GM23338 (cell line): ENCODE data around the gene UBE2V1.

Experiments
- CREB1 ChIP-seq: fragments of 250-450 bp; sonication (Bioruptor Pico); IDR thresholded peaks from 2 replicates; pipeline ENCODE4 v1.5.0; 2020; ENCODE audit warnings: low read depth, mild to moderate bottlenecking, moderate library complexity
- EZH2 ChIP-seq: fragments of 200-600 bp; sonication (generic); IDR thresholded peaks from one replicate; pipeline ENCODE4 v1.8.0; 2017; ENCODE audit warnings: antibody characterized with exemption, mild to moderate bottlenecking, low read depth; ENCODE audit not compliant: unreplicated experiment
- EZH2phosphoT487 ChIP-seq: fragments of 200-600 bp; sonication (generic); IDR thresholded peaks from one replicate; pipeline ENCODE4 v1.8.1; 2018; ENCODE audit warnings: antibody characterized with exemption; ENCODE audit not compliant: unreplicated experiment
- JUNB ChIP-seq: IDR thresholded peaks from one replicate; pipeline ENCODE4 v1.6.1; 2016; ENCODE audit warnings: antibody characterized with exemption; ENCODE audit not compliant: unreplicated experiment
- NANOG ChIP-seq: IDR thresholded peaks from 2 replicates; pipeline ENCODE4 v1.6.1; 2016; ENCODE audit warnings: antibody characterized with exemption, borderline replicate concordance
- POLR2AphosphoS5 ChIP-seq: IDR thresholded peaks from 2 replicates; pipeline ENCODE4 v1.6.1; 2016; ENCODE audit warnings: antibody characterized with exemption, low read depth
- STAT1 ChIP-seq: IDR thresholded peaks from one replicate; pipeline ENCODE4 v1.6.1; 2016; ENCODE audit warnings: antibody characterized with exemption; ENCODE audit not compliant: unreplicated experiment
- ZNF114 ChIP-seq: fragments of 250-450 bp; sonication (Bioruptor Pico); IDR thresholded peaks from 2 replicates; pipeline ENCODE4 v1.5.0; 2020; ENCODE audit warnings: mild to moderate bottlenecking, moderate library complexity
- ZNF331 ChIP-seq: fragments of 250-450 bp; sonication (Bioruptor Pico); IDR thresholded peaks from 2 replicates; pipeline ENCODE4 v1.5.0; 2020; ENCODE audit warnings: low read depth, mild to moderate bottlenecking, moderate library complexity
- TF ChIP-seq, protein P1 (sequence below), 2 experiments: fragments of 200-600 bp in 1 of 2; sonication (generic) in 1 of 2; conservative IDR thresholded peaks; 2 replicates each; pipeline versions ENCODE4 v1.5.1 to v1.6.1; 2016 to 2017; ENCODE audit warnings: antibody characterized with exemption in 2 of 2, low read depth in 2 of 2, mild to moderate bottlenecking in 2 of 2, moderate library complexity in 1 of 2
- TF ChIP-seq, protein P2 (sequence below): IDR thresholded peaks from one replicate; pipeline ENCODE4 v1.6.1; 2018; ENCODE audit warnings: antibody characterized with exemption; ENCODE audit not compliant: unreplicated experiment
- TF ChIP-seq, protein P3 (sequence below): fragments of 250-450 bp; sonication (Bioruptor Pico); IDR thresholded peaks from 2 replicates; pipeline ENCODE4 v1.5.0; 2020; ENCODE audit warnings: mild to moderate bottlenecking, moderate library complexity
- TF ChIP-seq, protein P4 (sequence below): IDR thresholded peaks from 2 replicates; pipeline ENCODE4 v1.6.1; 2016; ENCODE audit warnings: antibody characterized with exemption

DNA sequence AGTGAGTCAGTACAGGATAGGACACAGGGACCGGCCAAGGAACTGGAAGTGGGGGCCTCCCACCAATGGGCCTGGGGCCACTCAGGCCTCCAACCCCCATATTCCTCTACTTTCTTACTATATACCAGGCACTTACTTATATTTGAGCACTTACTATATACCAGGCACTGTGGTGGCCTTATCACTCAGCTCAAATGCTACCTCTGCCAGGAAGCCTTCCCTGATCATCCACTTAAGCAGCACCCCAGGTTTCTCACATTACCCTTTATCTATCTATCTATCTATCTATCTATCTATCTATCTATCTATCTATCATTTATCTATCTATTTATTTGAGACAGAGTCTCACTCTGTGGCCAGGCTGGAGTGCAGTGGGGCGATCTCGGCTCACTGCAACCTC lies 12.3 kb upstream of the UBE2V1 start:
- TF ChIP-seq EZH2phosphoT487 (no peak), POLR2AphosphoS5 (no peak), EZH2 (no peak), STAT1 (no peak), JUNB (no peak), NANOG (no peak), ZNF331 (CRISPR knock-in tag) (no peak), CREB1 (CRISPR knock-in tag) (no peak), ZNF114 (CRISPR knock-in tag) (no peak)
- TF ChIP-seq, protein P1, sequence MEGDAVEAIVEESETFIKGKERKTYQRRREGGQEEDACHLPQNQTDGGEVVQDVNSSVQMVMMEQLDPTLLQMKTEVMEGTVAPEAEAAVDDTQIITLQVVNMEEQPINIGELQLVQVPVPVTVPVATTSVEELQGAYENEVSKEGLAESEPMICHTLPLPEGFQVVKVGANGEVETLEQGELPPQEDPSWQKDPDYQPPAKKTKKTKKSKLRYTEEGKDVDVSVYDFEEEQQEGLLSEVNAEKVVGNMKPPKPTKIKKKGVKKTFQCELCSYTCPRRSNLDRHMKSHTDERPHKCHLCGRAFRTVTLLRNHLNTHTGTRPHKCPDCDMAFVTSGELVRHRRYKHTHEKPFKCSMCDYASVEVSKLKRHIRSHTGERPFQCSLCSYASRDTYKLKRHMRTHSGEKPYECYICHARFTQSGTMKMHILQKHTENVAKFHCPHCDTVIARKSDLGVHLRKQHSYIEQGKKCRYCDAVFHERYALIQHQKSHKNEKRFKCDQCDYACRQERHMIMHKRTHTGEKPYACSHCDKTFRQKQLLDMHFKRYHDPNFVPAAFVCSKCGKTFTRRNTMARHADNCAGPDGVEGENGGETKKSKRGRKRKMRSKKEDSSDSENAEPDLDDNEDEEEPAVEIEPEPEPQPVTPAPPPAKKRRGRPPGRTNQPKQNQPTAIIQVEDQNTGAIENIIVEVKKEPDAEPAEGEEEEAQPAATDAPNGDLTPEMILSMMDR (conservative IDR thresholded peaks at IDR 0.05; ENCODE audit: low read depth in 2 of 2) = no peak
- TF ChIP-seq, protein P2, sequence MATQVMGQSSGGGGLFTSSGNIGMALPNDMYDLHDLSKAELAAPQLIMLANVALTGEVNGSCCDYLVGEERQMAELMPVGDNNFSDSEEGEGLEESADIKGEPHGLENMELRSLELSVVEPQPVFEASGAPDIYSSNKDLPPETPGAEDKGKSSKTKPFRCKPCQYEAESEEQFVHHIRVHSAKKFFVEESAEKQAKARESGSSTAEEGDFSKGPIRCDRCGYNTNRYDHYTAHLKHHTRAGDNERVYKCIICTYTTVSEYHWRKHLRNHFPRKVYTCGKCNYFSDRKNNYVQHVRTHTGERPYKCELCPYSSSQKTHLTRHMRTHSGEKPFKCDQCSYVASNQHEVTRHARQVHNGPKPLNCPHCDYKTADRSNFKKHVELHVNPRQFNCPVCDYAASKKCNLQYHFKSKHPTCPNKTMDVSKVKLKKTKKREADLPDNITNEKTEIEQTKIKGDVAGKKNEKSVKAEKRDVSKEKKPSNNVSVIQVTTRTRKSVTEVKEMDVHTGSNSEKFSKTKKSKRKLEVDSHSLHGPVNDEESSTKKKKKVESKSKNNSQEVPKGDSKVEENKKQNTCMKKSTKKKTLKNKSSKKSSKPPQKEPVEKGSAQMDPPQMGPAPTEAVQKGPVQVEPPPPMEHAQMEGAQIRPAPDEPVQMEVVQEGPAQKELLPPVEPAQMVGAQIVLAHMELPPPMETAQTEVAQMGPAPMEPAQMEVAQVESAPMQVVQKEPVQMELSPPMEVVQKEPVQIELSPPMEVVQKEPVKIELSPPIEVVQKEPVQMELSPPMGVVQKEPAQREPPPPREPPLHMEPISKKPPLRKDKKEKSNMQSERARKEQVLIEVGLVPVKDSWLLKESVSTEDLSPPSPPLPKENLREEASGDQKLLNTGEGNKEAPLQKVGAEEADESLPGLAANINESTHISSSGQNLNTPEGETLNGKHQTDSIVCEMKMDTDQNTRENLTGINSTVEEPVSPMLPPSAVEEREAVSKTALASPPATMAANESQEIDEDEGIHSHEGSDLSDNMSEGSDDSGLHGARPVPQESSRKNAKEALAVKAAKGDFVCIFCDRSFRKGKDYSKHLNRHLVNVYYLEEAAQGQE = no peak
- TF ChIP-seq, protein P3, sequence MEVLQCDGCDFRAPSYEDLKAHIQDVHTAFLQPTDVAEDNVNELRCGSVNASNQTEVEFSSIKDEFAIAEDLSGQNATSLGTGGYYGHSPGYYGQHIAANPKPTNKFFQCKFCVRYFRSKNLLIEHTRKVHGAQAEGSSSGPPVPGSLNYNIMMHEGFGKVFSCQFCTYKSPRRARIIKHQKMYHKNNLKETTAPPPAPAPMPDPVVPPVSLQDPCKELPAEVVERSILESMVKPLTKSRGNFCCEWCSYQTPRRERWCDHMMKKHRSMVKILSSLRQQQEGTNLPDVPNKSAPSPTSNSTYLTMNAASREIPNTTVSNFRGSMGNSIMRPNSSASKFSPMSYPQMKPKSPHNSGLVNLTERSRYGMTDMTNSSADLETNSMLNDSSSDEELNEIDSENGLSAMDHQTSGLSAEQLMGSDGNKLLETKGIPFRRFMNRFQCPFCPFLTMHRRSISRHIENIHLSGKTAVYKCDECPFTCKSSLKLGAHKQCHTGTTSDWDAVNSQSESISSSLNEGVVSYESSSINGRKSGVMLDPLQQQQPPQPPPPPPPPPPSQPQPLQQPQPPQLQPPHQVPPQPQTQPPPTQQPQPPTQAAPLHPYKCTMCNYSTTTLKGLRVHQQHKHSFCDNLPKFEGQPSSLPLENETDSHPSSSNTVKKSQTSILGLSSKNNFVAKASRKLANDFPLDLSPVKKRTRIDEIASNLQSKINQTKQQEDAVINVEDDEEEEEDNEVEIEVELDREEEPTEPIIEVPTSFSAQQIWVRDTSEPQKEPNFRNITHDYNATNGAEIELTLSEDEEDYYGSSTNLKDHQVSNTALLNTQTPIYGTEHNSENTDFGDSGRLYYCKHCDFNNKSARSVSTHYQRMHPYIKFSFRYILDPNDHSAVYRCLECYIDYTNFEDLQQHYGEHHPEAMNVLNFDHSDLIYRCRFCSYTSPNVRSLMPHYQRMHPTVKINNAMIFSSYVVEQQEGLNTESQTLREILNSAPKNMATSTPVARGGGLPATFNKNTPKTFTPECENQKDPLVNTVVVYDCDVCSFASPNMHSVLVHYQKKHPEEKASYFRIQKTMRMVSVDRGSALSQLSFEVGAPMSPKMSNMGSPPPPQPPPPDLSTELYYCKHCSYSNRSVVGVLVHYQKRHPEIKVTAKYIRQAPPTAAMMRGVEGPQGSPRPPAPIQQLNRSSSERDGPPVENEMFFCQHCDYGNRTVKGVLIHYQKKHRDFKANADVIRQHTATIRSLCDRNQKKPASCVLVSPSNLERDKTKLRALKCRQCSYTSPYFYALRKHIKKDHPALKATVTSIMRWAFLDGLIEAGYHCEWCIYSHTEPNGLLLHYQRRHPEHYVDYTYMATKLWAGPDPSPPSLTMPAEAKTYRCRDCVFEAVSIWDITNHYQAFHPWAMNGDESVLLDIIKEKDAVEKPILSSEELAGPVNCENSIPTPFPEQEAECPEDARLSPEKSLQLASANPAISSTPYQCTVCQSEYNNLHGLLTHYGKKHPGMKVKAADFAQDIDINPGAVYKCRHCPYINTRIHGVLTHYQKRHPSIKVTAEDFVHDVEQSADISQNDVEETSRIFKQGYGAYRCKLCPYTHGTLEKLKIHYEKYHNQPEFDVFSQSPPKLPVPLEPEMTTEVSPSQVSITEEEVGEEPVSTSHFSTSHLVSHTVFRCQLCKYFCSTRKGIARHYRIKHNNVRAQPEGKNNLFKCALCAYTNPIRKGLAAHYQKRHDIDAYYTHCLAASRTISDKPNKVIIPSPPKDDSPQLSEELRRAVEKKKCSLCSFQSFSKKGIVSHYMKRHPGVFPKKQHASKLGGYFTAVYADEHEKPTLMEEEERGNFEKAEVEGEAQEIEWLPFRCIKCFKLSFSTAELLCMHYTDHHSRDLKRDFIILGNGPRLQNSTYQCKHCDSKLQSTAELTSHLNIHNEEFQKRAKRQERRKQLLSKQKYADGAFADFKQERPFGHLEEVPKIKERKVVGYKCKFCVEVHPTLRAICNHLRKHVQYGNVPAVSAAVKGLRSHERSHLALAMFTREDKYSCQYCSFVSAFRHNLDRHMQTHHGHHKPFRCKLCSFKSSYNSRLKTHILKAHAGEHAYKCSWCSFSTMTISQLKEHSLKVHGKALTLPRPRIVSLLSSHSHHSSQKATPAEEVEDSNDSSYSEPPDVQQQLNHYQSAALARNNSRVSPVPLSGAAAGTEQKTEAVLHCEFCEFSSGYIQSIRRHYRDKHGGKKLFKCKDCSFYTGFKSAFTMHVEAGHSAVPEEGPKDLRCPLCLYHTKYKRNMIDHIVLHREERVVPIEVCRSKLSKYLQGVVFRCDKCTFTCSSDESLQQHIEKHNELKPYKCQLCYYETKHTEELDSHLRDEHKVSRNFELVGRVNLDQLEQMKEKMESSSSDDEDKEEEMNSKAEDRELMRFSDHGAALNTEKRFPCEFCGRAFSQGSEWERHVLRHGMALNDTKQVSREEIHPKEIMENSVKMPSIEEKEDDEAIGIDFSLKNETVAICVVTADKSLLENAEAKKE (CRISPR knock-in tag) = no peak
- TF ChIP-seq, protein P4, sequence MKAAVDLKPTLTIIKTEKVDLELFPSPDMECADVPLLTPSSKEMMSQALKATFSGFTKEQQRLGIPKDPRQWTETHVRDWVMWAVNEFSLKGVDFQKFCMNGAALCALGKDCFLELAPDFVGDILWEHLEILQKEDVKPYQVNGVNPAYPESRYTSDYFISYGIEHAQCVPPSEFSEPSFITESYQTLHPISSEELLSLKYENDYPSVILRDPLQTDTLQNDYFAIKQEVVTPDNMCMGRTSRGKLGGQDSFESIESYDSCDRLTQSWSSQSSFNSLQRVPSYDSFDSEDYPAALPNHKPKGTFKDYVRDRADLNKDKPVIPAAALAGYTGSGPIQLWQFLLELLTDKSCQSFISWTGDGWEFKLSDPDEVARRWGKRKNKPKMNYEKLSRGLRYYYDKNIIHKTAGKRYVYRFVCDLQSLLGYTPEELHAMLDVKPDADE = no peak
